Measurements from ENCODE around the gene CPB2.

The CPB2 gene

DNA sequence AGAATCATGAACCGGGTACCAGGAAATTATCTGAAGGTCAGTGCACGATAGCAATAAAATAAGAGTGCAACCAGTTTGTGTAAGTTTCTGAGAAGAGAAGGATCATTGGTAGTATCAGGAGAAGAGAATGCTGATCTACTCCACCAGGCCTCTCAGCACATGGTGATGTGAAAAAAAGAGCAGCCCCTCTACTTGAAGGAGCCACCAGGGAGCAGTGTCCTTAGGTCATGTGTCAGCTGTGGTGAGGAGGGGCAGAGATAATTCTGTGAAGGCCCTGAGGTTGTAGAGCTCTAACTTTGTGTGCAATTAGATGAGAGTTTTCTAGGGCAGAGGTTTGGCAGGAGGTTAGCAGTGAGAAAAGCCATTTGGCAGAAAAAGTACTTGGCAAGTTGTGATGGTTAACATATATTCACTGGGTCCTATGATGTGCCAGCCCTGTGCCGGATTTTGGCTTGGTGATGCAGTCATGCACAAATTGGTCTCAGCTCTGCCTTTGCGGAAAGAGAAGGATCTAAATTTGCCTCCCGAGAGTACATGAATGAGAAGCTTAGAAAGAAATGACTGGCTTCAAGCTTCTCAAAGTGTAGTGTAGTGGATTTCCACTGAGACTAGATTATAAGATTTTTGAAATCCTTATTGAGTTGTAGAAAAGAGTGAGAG is 33.1 kb downstream of the CPB2 start:
- no CpG with 5 or more reads among the region's 5 CpGs for WGBS, 2 donors (ENCODE audit: extremely low coverage in 2 of 2, insufficient read length in 2 of 2, insufficient replicate concordance in 1 of 2)
- Histone ChIP-seq H3K9ac (ENCODE audit: low read depth, low read length, poor library complexity) (no peak overlapping the region), H3K23ac (ENCODE audit: low read depth, low read length, poor library complexity) (no peak overlapping the region), H3K14ac (ENCODE audit: low read length) (no peak overlapping the region), H3K4me1 (ENCODE audit: control insufficient read depth in 2 of 2, insufficient read depth in 1 of 2, low read depth in 1 of 2, low read length in 2 of 2) (no peaks in the 10 kb centered on the region), H3K27ac (replicated peaks; ENCODE audit: low read length) (no peak overlapping the region), H3K79me1 (ENCODE audit: low read depth, low read length) (no peaks in the 10 kb centered on the region), H2BK5ac (ENCODE audit: low read length) (no peak overlapping the region), H4K8ac (ENCODE audit: low read depth, low read length) (no peak overlapping the region), H3K4me2 (ENCODE audit: insufficient read depth, low read length, poor library complexity, severe bottlenecking) (no peak overlapping the region), H4K91ac (ENCODE audit: low read depth, low read length, poor library complexity) (no peak overlapping the region), H3K4ac (ENCODE audit: low read length) (no peak overlapping the region), H3K36me3 (replicated peaks in 1 of 2; ENCODE audit: control insufficient read depth in 2 of 2, insufficient read depth in 2 of 2, low read length in 2 of 2) (no peaks in the 10 kb centered on the region), H2AK5ac (ENCODE audit: low read depth, low read length) (no peak overlapping the region), H3K9me3 (replicated peaks in 1 of 2; ENCODE audit: control insufficient read depth in 2 of 2, insufficient read depth in 1 of 2, low read depth in 1 of 2, low read length in 2 of 2) (peaks cover 2 to 4% of the 10 kb centered on the region in 2 donors), H2AFZ (ENCODE audit: low read length) (no peak overlapping the region), H3K4me3 (ENCODE audit: low read length in 2 of 2) (no peak overlapping the region), H2BK12ac (ENCODE audit: low read length) (no peak overlapping the region), H2BK120ac (ENCODE audit: low read depth, low read length) (no peak overlapping the region), H2BK15ac (ENCODE audit: low read length) (no peak overlapping the region), H3K18ac (ENCODE audit: low read length) (no peak overlapping the region), H3K27me3 (ENCODE audit: control insufficient read depth in 3 of 3, insufficient read depth in 3 of 3, low read depth in 1 of 3, low read length in 3 of 3) (no peaks in the 10 kb centered on the region)
- no peak for DNase-seq (ENCODE audit: low spot score)

DNA sequence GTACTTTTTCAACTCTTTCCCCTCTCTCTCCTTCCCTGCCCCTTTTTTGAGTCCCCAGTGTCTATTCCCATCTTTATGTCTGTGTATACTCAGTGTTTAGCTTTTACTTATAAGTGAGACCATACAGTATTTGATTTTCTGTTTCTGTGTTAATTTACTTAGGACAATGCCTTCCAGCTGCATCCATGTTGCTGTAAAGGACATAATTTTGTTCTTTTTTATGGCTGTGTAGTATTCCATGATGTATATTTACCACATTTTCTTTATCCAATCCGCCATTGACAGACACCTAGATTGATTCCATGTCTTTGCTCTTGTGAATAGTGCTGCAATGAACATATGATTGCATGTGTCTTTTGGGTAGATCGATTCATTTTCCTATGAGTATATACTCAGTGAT is 41.5 kb downstream of the CPB2 start:
- Histone ChIP-seq H3K36me3 (replicated peaks in 1 of 2; ENCODE audit: control insufficient read depth in 2 of 2, insufficient read depth in 2 of 2, low read length in 2 of 2) (no peaks in the 10 kb centered on the region), H2BK5ac (ENCODE audit: low read length) (no peak overlapping the region), H4K8ac (ENCODE audit: low read depth, low read length) (no peak overlapping the region), H3K4me1 (ENCODE audit: control insufficient read depth in 2 of 2, insufficient read depth in 1 of 2, low read depth in 1 of 2, low read length in 2 of 2) (no peaks in the 10 kb centered on the region), H3K4ac (ENCODE audit: low read length) (no peak overlapping the region), H3K79me1 (ENCODE audit: low read depth, low read length) (no peaks in the 10 kb centered on the region), H2BK120ac (ENCODE audit: low read depth, low read length) (no peak overlapping the region), H3K14ac (ENCODE audit: low read length) (no peak overlapping the region), H2AK5ac (ENCODE audit: low read depth, low read length) (no peak overlapping the region), H3K4me3 (ENCODE audit: low read length in 2 of 2) (no peak overlapping the region), H3K9me3 (replicated peaks in 1 of 2; ENCODE audit: control insufficient read depth in 2 of 2, insufficient read depth in 1 of 2, low read depth in 1 of 2, low read length in 2 of 2) (no peaks in the 10 kb centered on the region), H2BK15ac (ENCODE audit: low read length) (no peak overlapping the region), H2BK12ac (ENCODE audit: low read length) (no peak overlapping the region), H3K4me2 (ENCODE audit: insufficient read depth, low read length, poor library complexity, severe bottlenecking) (no peak overlapping the region), H3K18ac (ENCODE audit: low read length) (no peak overlapping the region), H3K23ac (ENCODE audit: low read depth, low read length, poor library complexity) (no peak overlapping the region), H3K9ac (ENCODE audit: low read depth, low read length, poor library complexity) (no peak overlapping the region), H3K27me3 (ENCODE audit: control insufficient read depth in 3 of 3, insufficient read depth in 3 of 3, low read depth in 1 of 3, low read length in 3 of 3) (no peaks in the 10 kb centered on the region), H3K27ac (replicated peaks; ENCODE audit: low read length) (no peak overlapping the region), H2AFZ (ENCODE audit: low read length) (no peak overlapping the region), H4K91ac (ENCODE audit: low read depth, low read length, poor library complexity) (no peak overlapping the region)
- no peak for DNase-seq (ENCODE audit: low spot score)
- WGBS, 2 donors (ENCODE audit: extremely low coverage in 2 of 2, insufficient read length in 2 of 2, insufficient replicate concordance in 1 of 2) = no CpG with 5 or more reads among the region's 2 CpGs

GRCh38 chr13:46062185-46062584 is 42.6 kb downstream of the CPB2 start:
- H2BK120ac ChIP-seq (ENCODE audit: low read depth, low read length) = no peak overlapping the region
- H2BK5ac ChIP-seq (ENCODE audit: low read length) = no peak overlapping the region
- H3K23ac ChIP-seq (ENCODE audit: low read depth, low read length, poor library complexity) = no peak overlapping the region
- H3K36me3 ChIP-seq (replicated peaks in 1 of 2; ENCODE audit: control insufficient read depth in 2 of 2, insufficient read depth in 2 of 2, low read length in 2 of 2) = no peaks in the 10 kb centered on the region
- peaks cover 0 to 2% of the 10 kb centered on the region in 2 donors for H3K4me1 ChIP-seq (ENCODE audit: control insufficient read depth in 2 of 2, insufficient read depth in 1 of 2, low read depth in 1 of 2, low read length in 2 of 2)
- H4K8ac ChIP-seq (ENCODE audit: low read depth, low read length) = no peak overlapping the region
- H3K27ac ChIP-seq (replicated peaks; ENCODE audit: low read length) = no peak overlapping the region
- WGBS, 2 donors (ENCODE audit: extremely low coverage in 2 of 2, insufficient read length in 2 of 2, insufficient replicate concordance in 1 of 2) = no CpG with 5 or more reads among the region's 5 CpGs
- H2BK15ac ChIP-seq (ENCODE audit: low read length) = no peak overlapping the region
- no peak overlapping the region for H2AFZ ChIP-seq (ENCODE audit: low read length)
- H3K9me3 ChIP-seq (replicated peaks in 1 of 2; ENCODE audit: control insufficient read depth in 2 of 2, insufficient read depth in 1 of 2, low read depth in 1 of 2, low read length in 2 of 2) = no peaks in the 10 kb centered on the region
- no peak overlapping the region for H3K14ac ChIP-seq (ENCODE audit: low read length)
- DNase-seq (ENCODE audit: low spot score) = no peak
- no peak overlapping the region for H3K4ac ChIP-seq (ENCODE audit: low read length)
- H3K27me3 ChIP-seq (ENCODE audit: control insufficient read depth in 3 of 3, insufficient read depth in 3 of 3, low read depth in 1 of 3, low read length in 3 of 3) = no peaks in the 10 kb centered on the region
- no peak overlapping the region for H2AK5ac ChIP-seq (ENCODE audit: low read depth, low read length)
- H4K91ac ChIP-seq (ENCODE audit: low read depth, low read length, poor library complexity) = no peak overlapping the region
- H3K9ac ChIP-seq (ENCODE audit: low read depth, low read length, poor library complexity) = no peak overlapping the region
- H3K4me2 ChIP-seq (ENCODE audit: insufficient read depth, low read length, poor library complexity, severe bottlenecking) = no peak overlapping the region
- no peaks in the 10 kb centered on the region for H3K79me1 ChIP-seq (ENCODE audit: low read depth, low read length)
- no peak overlapping the region for H3K4me3 ChIP-seq (ENCODE audit: low read length in 2 of 2)
- H3K18ac ChIP-seq (ENCODE audit: low read length) = no peak overlapping the region
- no peak overlapping the region for H2BK12ac ChIP-seq (ENCODE audit: low read length)

- Histone ChIP-seq H3K4me1 (ENCODE audit: control insufficient read depth in 2 of 2, insufficient read depth in 1 of 2, low read depth in 1 of 2, low read length in 2 of 2) (peaks cover 0 to 2% of the 10 kb centered on the region in 2 donors), H3K4me2 (ENCODE audit: insufficient read depth, low read length, poor library complexity, severe bottlenecking) (no peak overlapping the region), H3K23ac (ENCODE audit: low read depth, low read length, poor library complexity) (no peak overlapping the region), H3K9ac (ENCODE audit: low read depth, low read length, poor library complexity) (no peak overlapping the region), H2BK5ac (ENCODE audit: low read length) (no peak overlapping the region), H3K18ac (ENCODE audit: low read length) (no peak overlapping the region), H3K9me3 (replicated peaks in 1 of 2; ENCODE audit: control insufficient read depth in 2 of 2, insufficient read depth in 1 of 2, low read depth in 1 of 2, low read length in 2 of 2) (no peaks in the 10 kb centered on the region), H2BK120ac (ENCODE audit: low read depth, low read length) (no peak overlapping the region), H3K27me3 (ENCODE audit: control insufficient read depth in 3 of 3, insufficient read depth in 3 of 3, low read depth in 1 of 3, low read length in 3 of 3) (no peaks in the 10 kb centered on the region), H2AK5ac (ENCODE audit: low read depth, low read length) (no peak overlapping the region), H3K27ac (replicated peaks; ENCODE audit: low read length) (no peak overlapping the region), H3K4me3 (ENCODE audit: low read length in 2 of 2) (no peak overlapping the region), H2BK12ac (ENCODE audit: low read length) (no peak overlapping the region), H4K8ac (ENCODE audit: low read depth, low read length) (no peak overlapping the region), H2BK15ac (ENCODE audit: low read length) (no peak overlapping the region), H2AFZ (ENCODE audit: low read length) (no peak overlapping the region), H3K36me3 (replicated peaks in 1 of 2; ENCODE audit: control insufficient read depth in 2 of 2, insufficient read depth in 2 of 2, low read length in 2 of 2) (no peaks in the 10 kb centered on the region), H3K14ac (ENCODE audit: low read length) (no peak overlapping the region), H3K79me1 (ENCODE audit: low read depth, low read length) (no peaks in the 10 kb centered on the region), H4K91ac (ENCODE audit: low read depth, low read length, poor library complexity) (no peak overlapping the region), H3K4ac (ENCODE audit: low read length) (no peak overlapping the region)
- DNase-seq (ENCODE audit: low spot score) = no peak
Observed at GRCh38 chr13:46059405-46059804, 45.4 kb downstream of the CPB2 start.

All from neuronal stem cell (in vitro differentiated cells).